Measurements from ENCODE around the gene TENM4.

DNA sequence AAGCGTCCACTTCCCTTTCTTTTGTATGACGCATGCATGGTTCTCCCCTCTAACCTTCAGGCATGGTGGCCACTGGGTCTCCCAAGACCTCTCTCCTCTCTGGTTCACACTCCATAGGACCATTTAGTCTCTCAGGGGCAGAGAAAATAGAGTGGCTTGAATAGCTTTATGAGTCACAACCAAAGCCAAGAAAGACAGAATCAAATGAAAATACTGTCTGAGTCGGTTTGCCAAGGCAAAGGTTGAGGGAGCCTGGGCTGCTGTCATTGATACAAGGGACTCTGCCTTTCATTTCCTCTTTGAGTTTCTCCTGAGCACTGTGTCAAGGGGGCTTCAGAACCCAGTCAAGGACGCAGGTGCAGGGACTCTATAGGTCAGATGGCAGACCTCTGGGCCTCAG, 44.2 kb downstream of the TENM4 start:
- TF ChIP-seq, protein P1, sequence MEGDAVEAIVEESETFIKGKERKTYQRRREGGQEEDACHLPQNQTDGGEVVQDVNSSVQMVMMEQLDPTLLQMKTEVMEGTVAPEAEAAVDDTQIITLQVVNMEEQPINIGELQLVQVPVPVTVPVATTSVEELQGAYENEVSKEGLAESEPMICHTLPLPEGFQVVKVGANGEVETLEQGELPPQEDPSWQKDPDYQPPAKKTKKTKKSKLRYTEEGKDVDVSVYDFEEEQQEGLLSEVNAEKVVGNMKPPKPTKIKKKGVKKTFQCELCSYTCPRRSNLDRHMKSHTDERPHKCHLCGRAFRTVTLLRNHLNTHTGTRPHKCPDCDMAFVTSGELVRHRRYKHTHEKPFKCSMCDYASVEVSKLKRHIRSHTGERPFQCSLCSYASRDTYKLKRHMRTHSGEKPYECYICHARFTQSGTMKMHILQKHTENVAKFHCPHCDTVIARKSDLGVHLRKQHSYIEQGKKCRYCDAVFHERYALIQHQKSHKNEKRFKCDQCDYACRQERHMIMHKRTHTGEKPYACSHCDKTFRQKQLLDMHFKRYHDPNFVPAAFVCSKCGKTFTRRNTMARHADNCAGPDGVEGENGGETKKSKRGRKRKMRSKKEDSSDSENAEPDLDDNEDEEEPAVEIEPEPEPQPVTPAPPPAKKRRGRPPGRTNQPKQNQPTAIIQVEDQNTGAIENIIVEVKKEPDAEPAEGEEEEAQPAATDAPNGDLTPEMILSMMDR (IDR thresholded peaks at IDR 0.05; ENCODE audit: control extremely low read depth in 1 of 3, insufficient read depth in 1 of 3, low read depth in 1 of 3, low read length in 3 of 3), result no peak
- TF ChIP-seq POLR2AphosphoS5 (IDR thresholded peaks at IDR 0.05; ENCODE audit: low read depth, low read length), result no peak
- TF ChIP-seq RNF2 (IDR thresholded peaks at IDR 0.05; ENCODE audit: borderline replicate concordance, low read depth, low read length, missing control alignments, poor library complexity, severe bottlenecking), result no peak
- no peak for TF ChIP-seq CREB1 (IDR thresholded peaks at IDR 0.05)
- TF ChIP-seq BRCA1 (IDR thresholded peaks at IDR 0.05; ENCODE audit: low read depth, low read length), result no peak
- TF ChIP-seq EZH2 (IDR thresholded peaks at IDR 0.05; ENCODE audit: low read depth, low read length, severe bottlenecking), result no peak
- TF ChIP-seq YY1 (IDR thresholded peaks at IDR 0.05; ENCODE audit: low read depth, low read length), result no peak
- TF ChIP-seq SIN3A (conservative IDR thresholded peaks at IDR 0.05 in 1 of 2, IDR thresholded peaks at IDR 0.05 in 1 of 2; ENCODE audit: low read depth in 1 of 2, low read length in 2 of 2), result no peak
- TF ChIP-seq EP300 (IDR thresholded peaks at IDR 0.05; ENCODE audit: borderline replicate concordance in 1 of 2, low read depth in 2 of 2, low read length in 2 of 2), result no peak
- no peak for TF ChIP-seq SP1 (IDR thresholded peaks at IDR 0.05; ENCODE audit: low read depth, low read length)
- no peak for TF ChIP-seq POLR2A (IDR thresholded peaks at IDR 0.05; ENCODE audit: control extremely low read depth in 1 of 2, low read depth in 2 of 2, low read length in 2 of 2)
- no peak for TF ChIP-seq KDM4A (IDR thresholded peaks at IDR 0.05; ENCODE audit: low read depth, low read length, severe bottlenecking)
